Stromal cell of bone marrow (primary cell): ENCODE results near the gene LRRTM4.
"Not testable (repeated sequence)": the region's sequence is repeated elsewhere in the genome, so short reads cannot be mapped to it uniquely, and the experiment has no call there.

ENCODE experiments used
- DNase-seq: peaks from one replicate; pipeline ENCODE4 v3.0.0-alpha.2; 2012; ENCODE audit warnings: low read depth

The LRRTM4 gene

GRCh38 chr2:76862901-76863300, 659.3 kb downstream of the LRRTM4 start:
- DNase-seq: no peak

GRCh38 chr2:76861708-76862107, 660.5 kb downstream of the LRRTM4 start:
- no peak for DNase-seq

- DNase-seq: no peak
Observed at GRCh38 chr2:76851000-76851399, 671.2 kb downstream of the LRRTM4 start.

GRCh38 chr2:76849086-76849485, 673.1 kb downstream of the LRRTM4 start:
- DNase-seq: no peak

GRCh38 chr2:76839826-76840225, 682.4 kb downstream of the LRRTM4 start:
- no peak for DNase-seq

GRCh38 chr2:76829374-76830234, 692.6 kb downstream of the LRRTM4 start:
- no peak for DNase-seq

- no peak for DNase-seq
Observed at GRCh38 chr2:76826691-76827090, 695.5 kb downstream of the LRRTM4 start.

- no peak for DNase-seq
Observed at GRCh38 chr2:76825140-76825970, 696.8 kb downstream of the LRRTM4 start.

GRCh38 chr2:76821731-76822130, 700.4 kb downstream of the LRRTM4 start:
- no peak for DNase-seq

GRCh38 chr2:76813084-76813483, 709.1 kb downstream of the LRRTM4 start:
- DNase-seq: no peak

GRCh38 chr2:76812156-76812555, 710.0 kb downstream of the LRRTM4 start:
- no peak for DNase-seq

GRCh38 chr2:76809136-76809535, 713.0 kb downstream of the LRRTM4 start:
- no peak for DNase-seq

- DNase-seq: no peak
Observed at GRCh38 chr2:76808732-76809131, 713.4 kb downstream of the LRRTM4 start.

GRCh38 chr2:76793647-76794334, 728.4 kb downstream of the LRRTM4 start:
- DNase-seq: no peak

- not testable (repeated sequence) for DNase-seq
Observed at GRCh38 chr2:76781313-76781712, 740.9 kb downstream of the LRRTM4 start.

GRCh38 chr2:76763276-76763675, 758.9 kb downstream of the LRRTM4 start:
- no peak for DNase-seq

- DNase-seq: no peak
Observed at GRCh38 chr2:76760367-76760704, 761.8 kb downstream of the LRRTM4 start.

GRCh38 chr2:76759634-76760366, 762.4 kb downstream of the LRRTM4 start:
- DNase-seq: no peak

GRCh38 chr2:76752506-76752905, 769.7 kb downstream of the LRRTM4 start:
- DNase-seq: no peak

GRCh38 chr2:76749858-76750257, 772.3 kb downstream of the LRRTM4 start:
- DNase-seq: no peak

GRCh38 chr2:76748581-76749296, 773.4 kb downstream of the LRRTM4 start:
- no peak for DNase-seq
